GM21423 (cell line): ENCODE measurements around the gene ANGPTL4.
"Not testable (repeated sequence)": the region's sequence is repeated elsewhere in the genome, so short reads cannot be mapped to it uniquely, and the experiment has no call there.

ENCODE experiments used
- ATAC-seq: cut with Tn5 transposase; IDR thresholded peaks from one replicate; pipeline ENCODE4 v1.9.1; 2021; ENCODE audit warnings: mild to moderate bottlenecking, moderate library complexity; ENCODE audit not compliant: unreplicated experiment

Gene ANGPTL4

DNA sequence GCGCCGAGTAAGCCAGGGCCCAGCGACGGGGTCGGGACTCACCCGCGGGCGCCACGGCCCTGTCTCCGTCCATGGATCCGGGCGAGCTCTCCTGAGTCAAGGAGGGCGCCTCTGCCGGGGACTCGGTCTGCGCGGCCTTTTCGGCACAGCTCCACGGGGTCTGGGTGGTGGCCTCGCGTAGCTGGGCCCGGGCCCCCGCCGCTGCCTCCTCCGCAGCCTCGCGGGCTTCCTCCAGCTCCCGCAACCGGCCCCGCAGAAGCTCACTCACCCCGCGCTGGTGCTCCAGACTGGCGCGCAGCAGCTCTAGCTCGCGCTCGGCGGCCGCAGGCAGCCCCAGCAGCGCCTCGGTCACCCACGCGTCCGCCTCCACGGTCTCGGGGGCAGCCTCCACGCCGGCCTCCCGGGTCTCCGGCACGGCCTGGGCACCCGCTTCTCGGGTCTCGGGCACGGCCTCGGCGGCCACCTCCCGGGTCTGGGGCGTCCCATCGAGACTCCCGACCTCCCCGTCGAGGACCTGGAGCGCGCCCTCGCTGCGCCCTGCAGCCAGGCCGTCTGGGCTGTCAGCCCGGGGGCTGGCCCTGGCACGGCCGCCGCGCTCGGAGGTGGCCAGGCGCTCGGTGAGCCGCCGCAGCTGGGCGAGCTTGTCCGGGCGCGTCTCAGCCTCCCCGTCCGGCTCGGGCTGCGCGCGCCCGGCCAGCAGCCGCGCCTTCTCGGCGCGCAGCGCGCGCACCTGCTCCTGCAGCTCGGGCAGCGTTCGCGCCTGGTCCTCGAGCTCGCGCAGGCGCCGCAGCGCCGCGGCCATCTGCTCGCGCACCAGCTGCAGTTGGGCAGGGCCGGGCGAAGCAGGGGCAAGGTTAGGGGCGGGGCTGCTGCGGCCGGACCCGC lies 29.3 kb upstream of the ANGPTL4 start:
- no peak for ATAC-seq

DNA sequence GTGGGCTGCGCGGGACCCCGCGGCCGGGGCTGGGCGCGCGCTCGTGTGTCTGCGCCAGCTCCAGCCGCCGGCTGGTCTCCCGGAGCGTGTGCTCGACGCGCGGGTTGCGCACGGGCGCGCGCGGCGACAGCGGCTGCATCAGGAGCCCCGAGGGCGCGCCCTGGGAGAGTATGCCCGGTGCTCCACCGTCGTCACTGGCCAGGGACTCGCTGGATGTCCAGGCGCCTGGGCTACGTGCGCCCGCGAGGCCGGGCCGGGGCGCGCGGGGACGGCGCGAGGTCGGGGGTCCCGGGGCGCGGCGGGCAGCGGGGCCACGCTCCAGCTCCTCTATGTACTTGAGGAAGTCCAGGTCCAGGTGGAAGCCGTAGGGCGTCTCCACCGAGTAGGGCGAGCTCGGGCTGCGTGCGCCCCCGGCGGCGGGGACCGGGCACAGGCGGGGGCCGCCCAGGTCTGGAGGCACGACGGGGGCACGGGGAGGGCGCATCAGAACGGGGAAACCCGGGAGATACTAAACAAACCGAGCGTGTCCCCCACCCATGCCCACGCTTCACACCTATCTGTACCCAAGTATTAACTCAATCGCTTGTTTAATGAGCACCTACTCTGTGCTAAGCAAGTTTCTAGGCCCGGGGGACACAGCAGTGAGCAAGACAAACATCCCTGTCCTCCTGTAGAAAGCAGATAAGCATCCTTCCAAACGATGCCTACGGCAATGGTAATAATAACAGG lies 28.4 kb upstream of the ANGPTL4 start:
- no peak for ATAC-seq

DNA sequence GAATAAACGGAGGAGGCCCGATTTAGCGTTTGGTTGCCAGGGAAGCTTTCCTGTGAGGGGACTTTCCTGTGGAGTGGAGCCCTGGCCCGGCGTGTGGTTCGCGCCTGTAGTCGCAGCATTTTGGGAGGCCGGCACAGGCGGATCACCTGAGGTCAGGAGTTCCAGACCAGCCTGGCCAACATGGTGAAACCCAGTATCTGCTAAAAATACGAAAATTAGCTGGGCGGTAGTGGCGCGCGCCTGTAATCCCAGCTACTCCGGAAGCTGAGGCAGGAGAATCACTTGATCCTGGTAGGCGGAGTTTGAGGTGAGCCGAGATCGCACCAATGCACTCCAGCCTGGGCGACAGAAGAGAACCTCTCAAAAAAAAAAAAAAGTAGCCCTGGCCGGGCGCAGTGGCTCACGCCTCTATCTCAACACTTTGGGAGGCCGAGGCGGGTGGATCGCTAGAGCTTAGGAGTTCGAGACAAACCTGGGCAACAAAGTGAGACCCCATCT lies 27.8 kb upstream of the ANGPTL4 start:
- ATAC-seq = no peak

- no peak for ATAC-seq
These were observed 27.3 kb upstream of the ANGPTL4 start for GRCh38 chr19:8336660-8337059.

GRCh38 chr19:8337728-8338127 lies 26.2 kb upstream of the ANGPTL4 start:
- no peak for ATAC-seq

GRCh38 chr19:8338835-8339234 lies 25.1 kb upstream of the ANGPTL4 start:
- ATAC-seq = no peak

DNA sequence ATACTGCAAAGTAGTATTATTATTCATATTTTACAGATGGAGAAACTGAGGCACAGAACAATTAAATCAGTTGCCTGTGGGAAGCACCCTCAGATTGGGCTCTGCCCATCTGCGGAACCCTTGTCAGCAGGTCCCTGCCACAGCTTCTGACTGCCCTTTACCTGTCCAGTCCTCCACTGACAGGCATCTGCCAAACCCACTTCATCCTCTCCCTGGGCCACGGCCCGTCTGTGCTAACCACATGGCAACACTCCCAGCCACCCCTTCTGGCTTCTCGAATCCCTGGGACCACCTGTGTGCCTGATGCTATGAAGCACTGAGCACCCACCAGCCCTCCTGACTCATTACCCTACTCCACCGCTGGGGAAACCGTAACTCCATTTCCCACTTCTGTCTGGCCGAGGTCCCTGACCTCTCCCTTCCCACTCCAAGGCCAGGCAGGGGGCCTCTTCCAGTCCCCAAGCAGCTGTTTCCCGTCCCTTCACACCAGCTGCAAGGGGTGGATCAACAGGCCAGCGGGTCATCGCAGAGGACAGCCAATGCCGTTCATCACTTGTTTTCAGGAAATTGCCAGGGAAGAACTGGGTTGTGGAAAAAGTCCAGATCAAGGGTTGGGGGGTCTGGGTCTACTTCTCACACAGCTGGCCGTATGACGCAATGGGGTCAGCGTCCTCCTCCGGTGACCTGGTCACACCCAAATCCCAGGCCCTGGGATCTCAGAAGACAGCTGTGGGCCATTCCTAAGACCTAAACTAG lies 23.4 kb upstream of the ANGPTL4 start:
- ATAC-seq = no peak

DNA sequence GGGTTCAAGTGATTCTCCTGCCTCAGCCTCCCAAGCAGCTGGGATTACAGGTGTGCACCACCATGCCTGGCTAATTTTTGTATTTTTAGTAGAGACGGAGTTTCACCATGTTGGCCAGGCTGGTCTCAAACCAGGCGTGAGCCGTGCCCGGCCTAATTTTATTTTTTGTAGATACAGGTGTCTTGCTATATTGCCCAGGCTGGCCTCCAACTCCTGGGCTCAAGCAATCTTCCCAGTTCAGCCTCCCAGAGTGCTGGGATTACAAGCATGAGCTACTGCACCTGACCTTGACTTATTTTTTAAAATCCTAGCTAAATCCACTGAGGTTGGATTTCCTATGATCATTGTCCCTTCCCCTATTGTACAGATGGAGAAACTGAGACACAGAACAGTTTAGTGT lies 22.5 kb upstream of the ANGPTL4 start:
- not testable (repeated sequence) for ATAC-seq

DNA sequence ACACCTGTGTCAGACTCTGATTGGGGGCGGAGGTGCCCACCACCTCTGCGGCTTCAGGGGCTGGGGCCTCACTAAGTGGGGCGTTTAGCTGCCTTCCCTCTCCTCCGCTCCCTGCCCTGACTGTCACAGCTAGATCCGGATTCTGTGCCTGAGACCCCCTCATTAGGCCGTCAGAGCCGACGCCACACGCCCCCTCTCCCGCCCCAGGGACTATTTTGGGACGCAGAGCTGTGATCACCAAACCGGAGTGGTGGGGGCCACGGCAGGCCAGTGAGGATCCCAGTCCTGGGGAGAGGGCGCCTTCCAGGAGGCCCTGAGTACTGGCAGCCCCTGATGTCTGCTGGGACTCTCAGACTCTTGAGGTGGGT lies 21.7 kb upstream of the ANGPTL4 start:
- ATAC-seq = no peak

GRCh38 chr19:8342684-8343482 lies 21.1 kb upstream of the ANGPTL4 start, which contains the start of gene KANK3:
KANK3 (minus strand) TSS chr19:8343262; CDS start chr19:8337828, 5,434 bp downstream.
- ATAC-seq = peak; percentile 87

GRCh38 chr19:8343483-8343844 lies 20.5 kb upstream of the ANGPTL4 start:
- ATAC-seq = no peak

GRCh38 chr19:8349629-8350372 lies 14.2 kb upstream of the ANGPTL4 start:
- ATAC-seq = not testable (repeated sequence)

DNA sequence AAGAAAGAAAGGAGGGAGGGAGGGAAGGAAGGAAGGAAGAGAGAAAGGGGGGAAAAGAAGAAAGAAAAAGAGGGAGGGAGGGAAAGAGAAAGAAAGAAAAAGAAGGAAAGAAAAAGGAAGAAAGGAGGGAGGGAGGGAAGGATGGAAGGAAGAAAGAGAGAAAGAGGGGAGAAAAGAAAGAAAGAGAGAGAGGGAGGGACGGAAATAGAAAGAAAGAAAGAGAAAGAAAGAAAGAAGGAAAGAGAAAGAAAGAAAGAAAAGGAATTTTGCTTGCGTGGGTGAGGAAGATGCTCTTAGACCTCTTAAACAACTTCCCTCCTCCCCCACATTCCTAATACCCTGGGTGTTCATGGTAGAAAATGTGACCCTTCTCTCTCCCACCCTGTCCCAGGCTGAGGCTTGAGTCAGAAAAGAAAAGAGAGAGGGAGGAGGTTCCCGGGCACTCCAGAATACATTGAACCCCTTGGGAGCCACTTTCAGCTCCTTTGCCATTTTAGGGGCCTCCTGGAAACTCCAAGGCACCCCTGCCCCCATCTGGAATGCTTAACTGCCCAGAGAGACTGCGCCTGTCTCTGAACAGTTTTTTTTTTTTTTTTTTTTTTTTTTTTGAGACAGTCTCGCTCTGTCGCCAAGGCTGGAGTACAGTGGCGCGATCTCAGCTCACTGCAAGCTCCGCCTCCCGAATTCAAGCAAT lies 11.7 kb upstream of the ANGPTL4 start:
- no peak for ATAC-seq

- ATAC-seq = not testable (repeated sequence)
These were observed 11.1 kb upstream of the ANGPTL4 start for GRCh38 chr19:8352845-8353244.

GRCh38 chr19:8355631-8356402 lies 8.1 kb upstream of the ANGPTL4 start:
- ATAC-seq = no peak

DNA sequence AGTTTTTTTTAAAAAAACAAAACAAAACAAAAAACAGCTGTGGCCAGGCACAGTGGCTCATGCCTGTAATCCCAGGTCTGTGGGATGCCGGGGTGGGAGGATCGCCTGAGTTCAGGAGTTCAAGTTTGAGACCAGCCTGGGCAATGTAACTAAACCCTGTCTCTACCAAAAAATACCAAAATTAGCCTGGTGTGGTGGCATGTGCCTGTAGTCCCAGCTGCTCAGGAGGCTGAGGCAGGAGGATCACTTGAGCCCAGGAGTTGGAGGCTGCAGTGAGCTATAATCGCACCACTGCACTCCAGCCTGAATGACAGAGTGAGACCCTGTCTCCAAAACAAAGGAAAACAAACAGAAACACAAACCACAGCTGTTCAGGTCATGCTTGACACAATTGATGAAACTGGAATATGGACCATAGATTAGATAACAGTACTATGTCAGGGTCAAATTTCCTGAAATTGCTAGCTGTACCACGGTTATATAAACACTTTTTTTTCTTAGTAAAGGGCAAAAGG lies 6.9 kb upstream of the ANGPTL4 start:
- ATAC-seq = no peak

DNA sequence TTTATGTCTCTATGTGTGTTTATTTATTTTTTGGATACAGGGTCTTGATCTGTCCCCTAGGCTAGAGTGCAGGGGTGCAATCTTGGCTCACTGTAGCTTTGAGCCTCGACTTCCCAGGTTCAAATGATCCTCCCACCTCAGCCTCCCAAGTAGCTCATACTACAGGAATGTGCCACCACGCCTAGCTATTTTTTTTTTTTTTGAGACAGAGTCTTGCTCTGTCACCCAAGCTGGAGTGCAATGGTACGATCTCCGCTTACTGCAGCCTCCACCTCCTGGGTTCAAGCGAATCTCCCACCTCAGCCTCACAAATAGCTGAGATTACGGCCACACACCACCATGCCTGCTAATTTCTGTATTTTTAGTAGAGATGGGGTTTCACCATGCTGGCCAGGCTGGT lies 5.0 kb upstream of the ANGPTL4 start:
- ATAC-seq = no peak

GRCh38 chr19:8360196-8360595 lies 3.8 kb upstream of the ANGPTL4 start:
- ATAC-seq = no peak
